AG08396 (cell line): Measurements from ENCODE around the gene GNLY.

Experiments
- DNase-seq: peaks from one replicate; pipeline ENCODE4 v3.0.0; 2012; ENCODE audit warnings: low spot score, mixed read lengths

Gene GNLY

DNA sequence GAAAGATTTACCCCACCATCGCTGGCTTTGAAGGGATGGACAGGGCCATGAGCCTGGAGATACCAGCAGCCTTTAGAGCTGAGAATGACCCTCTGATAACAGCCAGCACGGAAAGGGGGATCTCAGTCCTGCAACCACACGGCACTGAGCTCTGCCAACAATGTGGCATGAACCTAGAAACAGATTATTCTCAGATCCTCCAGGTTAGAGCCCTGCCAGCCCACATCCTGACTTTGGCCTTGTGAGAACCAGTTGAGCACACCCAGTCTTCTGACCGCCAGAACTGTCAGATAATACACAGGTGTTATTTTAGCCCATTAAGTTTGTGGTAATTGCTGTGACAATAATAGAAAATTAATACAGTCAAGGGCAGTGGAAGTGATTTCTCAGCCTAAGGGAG is 9.4 kb upstream of the GNLY start:
- no peak for DNase-seq

DNA sequence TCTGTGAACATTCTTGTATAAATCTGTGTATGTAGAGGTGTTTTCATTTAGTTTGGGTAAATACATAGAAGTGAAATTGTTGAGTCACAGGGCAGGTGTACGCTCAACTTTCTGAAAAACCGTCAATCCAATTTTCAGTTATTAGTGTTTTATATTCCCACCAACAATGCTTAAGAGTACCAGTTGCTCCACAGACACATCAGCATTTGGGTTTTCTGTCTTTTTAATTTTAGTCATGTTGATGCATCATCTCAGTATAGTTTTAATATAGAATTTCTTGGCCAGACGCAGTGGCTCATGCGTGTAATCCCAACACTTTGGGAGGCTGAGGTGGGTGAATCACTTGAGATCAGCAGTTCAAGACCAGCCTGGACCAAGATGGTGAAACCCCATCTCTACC is 3.2 kb upstream of the GNLY start:
- DNase-seq, result no peak

DNA sequence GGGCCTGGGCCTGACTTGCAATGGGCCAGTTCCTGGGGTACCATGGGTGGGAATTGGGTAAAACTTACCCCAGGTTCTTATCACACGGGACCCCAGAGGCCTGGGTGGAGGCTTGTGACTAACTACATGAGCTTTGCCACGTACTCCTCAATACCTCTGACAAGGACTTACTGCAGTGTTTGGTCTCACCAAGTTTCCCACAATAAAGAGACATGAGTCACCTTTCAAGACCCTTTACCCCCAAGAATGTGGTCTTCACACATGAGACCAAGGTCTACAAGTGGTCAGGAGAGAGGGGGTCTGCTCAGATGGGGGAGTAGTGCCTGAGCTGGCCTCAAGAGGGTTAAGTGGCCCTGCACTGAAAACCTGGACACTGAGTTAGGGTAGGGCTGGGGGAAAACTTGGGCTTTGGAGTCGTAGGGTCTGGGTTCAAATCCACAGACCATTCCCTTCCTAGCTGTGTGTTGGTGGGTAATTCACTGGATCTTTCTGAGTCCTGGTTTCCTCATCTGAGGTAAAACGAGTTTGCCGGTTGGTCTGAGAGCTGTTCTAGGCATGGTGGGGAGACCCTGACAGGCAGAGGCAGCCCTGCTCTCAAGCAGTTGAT is 2.0 kb upstream of the GNLY start:
- no peak for DNase-seq

DNA sequence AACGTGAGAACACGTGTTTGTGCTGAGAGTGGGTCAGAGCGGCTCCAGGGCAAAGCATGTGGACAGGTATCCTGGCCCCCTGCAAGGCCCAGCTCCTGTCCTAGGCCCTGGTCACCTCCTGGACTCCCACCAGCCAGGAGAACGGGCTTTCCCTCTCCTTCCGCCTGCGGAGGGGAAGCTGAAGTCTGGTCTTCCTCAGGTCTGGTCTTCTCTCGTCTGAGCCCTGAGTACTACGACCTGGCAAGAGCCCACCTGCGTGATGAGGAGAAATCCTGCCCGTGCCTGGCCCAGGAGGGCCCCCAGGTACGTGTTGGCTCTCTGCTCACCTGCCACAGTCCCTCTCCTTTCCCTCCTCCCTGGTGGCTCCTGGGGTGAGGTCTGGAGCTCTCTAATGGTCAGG is 963 bp downstream of the GNLY start:
- no peak for DNase-seq

DNA sequence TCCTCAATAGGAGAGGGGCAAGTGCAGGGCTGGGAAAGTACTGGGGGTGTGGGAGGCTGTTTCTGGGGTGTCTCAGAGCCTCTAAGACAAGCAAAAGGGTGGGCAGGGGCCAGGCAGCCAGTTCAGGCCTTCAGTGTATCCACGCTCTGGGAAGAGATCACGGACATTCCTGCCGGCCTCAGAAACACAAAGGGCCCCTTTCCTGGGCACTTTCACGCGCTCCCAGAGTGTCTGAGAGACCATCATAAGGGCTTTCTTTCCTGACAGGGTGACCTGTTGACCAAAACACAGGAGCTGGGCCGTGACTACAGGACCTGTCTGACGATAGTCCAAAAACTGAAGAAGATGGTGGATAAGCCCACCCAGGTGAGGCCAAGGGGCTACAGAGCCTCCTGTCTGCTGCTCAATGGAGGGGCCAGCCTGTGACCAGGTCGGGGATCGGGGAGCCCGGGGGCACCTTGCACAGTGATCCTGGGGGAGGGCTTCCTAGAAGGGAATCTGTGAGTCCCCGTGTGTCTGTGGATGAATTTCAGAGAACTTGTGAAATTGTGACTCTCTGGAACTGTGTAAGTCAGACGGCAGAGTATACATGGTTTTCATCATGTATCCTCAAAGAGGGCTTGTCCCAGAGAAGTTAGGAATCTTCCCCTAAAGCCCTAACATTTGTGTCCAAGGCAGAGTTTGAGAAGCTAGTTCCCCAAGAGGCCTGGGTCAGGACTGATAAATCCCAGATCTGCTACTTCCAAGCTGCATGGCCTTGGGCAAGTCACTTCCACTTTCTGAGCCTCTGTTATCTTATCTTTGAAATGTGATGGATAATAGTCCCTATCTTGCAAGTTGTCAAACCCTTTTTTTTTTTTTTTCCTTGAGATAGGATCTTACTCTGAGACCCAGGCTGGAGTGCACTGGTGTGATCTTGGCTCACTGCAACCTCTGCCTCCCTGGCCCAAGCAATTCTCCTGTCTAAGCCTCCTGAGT is 1.8 kb downstream of the GNLY start:
- DNase-seq, result no peak

DNA sequence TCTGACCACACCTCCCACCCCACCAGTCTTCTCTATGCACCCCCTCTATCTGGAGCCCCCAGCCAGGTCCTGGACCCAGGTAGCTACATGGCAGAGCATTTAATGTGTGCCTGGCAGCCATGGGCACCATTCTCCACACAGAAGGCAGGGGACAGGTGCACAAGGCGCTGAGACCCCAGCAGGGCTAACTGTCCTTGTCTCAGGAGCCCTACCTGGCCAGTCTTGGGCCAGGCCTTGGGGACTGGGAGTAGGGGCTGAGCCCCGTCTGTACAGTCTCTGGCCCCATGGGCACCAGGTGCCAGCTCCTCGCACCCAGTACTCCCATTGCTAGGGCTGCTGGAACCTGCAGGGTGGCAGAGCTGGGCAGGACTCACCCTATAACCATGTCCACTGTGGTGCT is 2.9 kb downstream of the GNLY start:
- no peak for DNase-seq

DNA sequence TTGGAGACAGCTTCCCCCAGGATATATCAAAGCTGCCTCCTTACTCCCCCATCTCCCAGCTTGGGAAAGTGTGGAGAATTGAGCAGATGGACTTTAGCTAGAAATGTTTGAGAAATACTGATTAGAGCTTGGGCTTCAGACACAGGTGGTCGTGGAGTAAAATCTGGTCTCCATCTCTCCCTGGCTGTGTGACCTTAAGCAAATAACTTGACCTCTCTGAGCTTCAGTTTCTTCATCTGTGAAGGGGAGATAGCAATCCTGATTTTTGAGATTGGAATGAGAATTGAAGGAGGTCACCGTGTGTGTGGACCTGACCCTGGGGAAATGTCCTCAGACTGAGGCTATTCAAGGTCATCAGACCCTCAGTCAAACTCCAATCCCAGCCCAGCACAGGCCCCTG is 3.6 kb downstream of the GNLY start:
- no peak for DNase-seq

DNA sequence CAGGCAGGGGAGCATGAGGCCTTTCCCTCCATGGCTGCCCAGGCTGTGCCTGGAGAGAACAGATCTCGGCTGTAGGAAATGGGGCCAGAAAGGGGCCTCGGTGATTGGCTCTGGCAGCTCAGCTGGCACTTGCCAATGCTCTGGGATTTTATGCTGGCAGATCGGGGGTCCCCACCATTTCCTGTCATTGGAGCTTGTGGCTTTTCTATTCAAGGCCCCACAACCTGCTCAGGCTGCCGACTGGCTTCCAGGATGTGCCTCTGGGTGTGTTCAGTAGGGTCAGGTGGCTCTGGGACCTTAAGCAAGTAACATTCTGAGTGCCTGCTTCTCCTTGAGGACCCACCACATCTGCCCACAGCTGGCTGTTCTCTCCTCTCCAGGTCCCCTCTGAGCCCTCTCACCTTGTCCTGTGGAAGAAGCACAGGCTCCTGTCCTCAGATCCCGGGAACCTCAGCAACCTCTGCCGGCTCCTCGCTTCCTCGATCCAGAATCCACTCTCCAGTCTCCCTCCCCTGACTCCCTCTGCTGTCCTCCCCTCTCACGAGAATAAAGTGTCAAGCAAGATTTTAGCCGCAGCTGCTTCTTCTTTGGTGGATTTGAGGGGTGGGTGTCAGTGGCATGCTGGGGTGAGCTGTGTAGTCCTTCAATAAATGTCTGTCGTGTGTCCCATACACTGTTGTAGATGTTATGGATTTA is 4.2 kb downstream of the GNLY start:
- no peak for DNase-seq

DNA sequence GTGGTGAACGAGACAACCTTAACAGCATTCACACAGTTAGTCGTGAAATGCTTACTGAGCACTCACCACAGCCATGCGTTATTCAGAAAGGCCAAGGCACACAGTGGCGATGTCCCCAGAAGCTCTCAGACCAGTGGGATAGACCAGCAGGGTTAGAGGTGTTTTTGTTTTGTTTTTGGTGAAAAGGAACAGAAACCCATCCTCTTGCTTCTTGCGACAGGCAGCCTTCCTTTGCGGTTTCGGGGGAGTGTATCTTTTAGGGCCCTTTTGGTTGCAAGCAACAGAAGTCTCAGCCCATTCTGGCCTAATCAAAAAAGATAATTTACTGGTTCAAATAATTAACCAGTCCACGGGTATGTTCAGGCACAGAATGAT is 4.7 kb downstream of the GNLY start:
- no peak for DNase-seq

DNA sequence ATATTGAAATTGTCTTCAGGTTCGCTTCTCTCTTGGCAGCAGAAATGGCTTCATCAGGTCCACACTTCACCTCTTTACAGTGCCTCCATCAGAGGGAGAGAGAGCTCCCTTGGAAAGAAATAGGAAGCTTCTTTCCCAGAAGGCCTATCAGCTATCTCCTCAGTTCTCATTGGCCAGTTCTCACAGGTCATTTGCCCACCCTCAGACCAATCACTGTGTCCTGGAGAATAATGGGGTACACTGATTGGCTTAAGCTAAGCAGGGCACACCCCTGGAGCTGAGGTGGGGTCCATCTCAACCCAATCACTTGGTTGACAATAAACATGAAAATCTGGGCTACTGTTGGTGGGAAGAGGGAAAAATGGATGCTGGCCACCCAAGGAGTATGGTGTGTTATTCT is 5.2 kb downstream of the GNLY start:
- DNase-seq, result no peak

DNA sequence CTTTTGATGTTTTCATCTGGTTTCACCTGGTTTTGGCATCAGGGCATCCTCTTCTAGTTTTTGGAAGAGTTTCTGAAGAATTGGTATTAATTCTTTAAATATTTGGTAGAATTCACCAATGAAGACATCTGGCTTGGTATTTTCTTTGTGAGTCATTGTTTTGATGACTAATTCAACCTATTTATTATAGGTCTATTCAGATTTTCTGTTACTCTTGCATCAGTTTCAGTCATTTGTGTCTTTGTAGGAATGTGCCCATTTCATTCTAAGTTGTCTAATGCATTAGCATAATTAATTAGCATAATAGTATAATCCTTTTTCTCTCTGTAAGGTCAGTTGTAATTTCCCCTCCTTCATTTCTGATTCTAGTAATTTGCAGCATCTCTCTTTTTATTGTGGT is 8.0 kb downstream of the GNLY start:
- no peak for DNase-seq

DNA sequence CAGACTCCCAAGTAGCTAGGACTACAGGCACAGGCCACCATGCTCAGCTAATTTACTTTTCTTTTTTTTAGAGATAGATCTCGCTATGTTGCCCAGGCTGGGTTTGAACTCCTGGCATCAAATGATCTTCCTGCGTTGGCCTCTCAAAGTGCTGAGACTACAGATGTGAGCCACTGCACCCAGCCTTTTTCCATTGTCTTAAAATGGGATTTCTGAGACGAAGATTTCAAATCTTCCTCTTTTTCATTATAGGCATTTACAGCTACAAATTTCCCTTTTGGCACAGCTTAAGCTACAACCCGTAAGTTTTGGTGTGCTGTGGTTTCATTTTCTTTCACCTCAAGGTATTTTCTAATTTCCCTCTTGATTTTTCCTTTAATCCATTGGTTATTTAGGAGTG is 8.6 kb downstream of the GNLY start:
- DNase-seq, result no peak

DNA sequence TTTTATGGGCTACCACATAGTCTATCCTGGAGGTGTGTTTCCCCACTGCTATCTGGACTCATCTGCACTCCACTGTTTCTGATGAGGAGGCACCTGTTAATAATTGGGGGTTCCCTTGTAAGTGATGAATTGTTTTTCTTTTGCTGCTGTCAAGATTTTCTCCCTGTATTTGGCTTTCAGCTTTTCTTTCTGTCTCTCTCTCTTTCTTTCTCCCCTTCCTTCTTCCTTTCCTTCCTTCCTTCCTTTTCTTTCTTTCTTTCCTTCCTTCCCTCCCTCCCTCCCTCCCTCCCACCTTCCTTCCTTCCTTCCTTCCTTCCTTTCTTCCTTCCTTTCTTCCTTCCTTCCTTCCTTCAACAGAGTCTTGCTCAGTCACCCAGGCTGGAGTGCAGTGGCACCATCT is 9.2 kb downstream of the GNLY start:
- no peak for DNase-seq

DNA sequence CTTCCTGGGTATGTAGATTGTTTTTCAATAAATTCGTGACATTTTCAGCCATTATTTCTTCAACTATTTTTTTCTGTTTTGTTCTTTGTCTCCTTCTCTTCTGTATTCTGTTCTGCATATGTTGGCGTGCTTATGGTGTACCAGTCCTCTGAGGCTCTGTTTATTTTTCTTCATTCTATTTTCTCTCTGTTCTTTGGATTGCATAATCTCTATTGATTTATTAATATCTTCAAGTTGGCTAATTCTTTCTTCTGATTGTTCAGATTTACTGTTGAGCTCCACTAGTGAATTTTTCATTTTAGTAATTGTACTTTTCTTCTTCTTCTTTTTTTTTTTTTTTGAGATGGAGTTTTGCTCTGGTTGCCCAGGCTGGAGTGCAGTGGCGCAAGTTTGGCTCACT is 9.9 kb downstream of the GNLY start:
- no peak for DNase-seq

DNA sequence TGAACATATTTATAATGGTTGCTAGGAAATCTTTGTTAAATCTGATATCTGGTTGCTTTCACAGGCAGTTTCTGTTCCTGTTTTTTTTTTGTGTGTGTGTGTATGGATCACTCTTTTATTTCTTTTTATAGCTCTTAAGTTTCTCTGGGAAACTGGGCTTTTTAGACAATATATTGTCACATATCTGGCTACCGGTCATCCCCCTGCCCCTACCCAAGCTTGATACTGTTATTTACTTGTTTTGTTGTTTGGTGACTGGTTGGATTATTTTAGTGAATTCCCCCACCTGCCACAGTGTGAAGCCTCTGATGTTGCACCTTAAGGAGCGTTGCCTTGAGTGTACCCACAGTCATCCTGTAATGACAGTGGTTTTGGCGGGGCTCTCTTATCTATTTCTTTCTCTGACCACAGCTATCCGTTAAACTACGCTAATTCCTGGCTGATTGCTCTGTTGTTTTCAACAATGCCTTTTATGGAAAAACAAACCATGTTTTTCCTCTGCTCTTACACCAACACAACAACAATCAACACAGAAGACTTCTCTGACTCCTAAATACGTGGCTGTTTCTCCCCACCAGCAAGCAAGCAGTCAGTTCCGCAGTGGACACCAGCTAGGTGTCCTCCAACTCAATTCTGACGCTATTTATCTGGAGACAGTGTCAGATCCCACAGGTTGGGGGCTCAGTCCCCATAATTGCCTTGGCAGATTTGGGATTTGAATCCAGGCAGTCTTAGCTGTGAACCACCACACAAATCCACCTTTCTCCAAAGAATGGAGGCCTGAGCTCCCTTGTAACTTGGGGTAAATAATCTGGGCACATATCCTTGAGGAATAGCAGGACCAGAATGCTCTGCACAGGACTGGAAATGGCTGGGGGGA is 10.9 kb downstream of the GNLY start:
- DNase-seq, result no peak

DNA sequence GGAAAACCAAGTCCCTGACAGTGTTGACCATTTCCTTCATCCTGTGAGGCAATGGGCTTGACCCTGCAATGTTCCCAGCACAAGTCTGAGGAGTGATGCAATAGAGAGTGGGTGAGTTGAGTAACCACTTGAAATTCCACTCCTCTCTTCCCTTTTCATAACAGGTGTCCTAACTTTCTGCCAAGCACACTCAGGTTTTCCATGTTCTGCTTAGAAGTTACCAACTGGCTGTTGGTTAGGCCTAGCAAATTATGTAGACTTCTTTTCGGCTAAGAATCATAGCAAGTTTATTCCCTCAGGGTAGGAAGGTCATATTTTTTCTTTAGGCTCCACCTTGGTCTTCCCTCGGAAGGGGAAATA is 11.5 kb downstream of the GNLY start:
- peak; percentile 81 for DNase-seq

DNA sequence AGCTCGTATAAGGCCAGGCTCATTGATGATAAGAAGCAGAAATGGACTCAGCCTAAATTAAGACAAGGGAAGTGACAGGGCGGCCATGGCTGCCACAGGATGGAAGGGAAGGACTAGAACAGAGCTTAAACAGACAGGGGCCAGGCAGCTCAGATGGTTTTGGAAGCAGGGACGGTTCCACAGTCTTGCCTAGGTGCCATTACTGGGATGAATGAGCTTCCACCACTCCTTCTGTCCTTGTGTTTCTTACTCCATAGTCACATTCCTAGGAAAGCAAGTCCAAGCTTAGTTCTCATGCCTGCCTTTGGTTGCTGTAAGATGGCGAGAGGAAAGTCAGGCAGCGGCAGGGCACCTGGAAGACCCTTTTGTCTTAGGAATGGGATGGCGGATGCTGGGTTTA is 11.9 kb downstream of the GNLY start:
- DNase-seq, result no peak

DNA sequence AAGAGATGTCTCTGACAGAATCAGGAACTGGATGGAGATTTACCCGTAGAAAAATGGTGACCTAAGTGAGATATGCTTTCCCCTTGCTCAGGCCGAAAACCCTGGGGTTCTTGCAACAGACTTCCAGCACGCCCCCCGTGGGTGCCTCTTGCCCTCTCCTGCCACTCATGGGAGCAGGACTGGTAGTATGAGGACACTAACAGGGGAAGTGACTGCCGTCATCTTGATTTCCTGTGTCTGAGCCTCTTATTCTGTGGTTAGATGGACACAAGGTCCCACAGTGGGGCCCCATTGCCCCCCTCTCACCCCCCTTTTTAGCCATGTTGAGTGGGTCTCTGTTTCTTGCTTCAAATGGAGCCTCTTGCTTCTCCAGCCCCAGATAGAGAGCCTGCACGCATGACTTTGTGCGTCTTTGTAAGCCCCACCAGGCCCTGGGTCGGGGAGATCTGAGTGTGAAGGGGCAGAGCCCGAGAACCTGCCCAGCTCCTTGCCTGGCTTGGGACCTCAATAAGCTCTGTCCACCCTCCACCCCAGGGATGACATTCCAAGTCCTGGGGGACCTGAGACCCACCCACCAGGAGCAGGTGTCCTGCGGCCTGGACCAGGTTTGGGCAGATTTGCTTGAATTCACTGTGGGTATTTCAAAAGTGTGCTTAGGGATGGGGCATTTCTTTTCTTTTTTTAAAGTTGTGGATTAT is 12.6 kb downstream of the GNLY start:
- no peak for DNase-seq

DNA sequence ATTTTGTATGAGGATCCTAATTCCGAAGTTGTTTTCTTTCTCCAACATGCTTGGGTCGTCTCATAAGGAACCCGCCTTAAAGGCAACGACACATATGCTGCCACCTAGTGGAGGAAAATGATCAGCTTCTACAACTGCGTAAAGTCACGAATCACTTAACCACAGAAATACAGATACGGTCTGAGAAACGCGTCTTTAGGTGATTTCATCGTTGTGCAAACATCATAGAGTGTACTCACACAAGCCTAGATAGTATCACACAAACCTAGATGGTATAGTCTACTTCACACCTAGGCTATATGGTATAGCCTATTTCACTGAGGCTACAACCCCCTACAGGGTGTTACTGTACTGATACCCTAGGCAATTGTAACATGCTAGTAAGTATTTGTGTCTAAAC is 13.1 kb downstream of the GNLY start:
- DNase-seq, result peak; percentile 73

DNA sequence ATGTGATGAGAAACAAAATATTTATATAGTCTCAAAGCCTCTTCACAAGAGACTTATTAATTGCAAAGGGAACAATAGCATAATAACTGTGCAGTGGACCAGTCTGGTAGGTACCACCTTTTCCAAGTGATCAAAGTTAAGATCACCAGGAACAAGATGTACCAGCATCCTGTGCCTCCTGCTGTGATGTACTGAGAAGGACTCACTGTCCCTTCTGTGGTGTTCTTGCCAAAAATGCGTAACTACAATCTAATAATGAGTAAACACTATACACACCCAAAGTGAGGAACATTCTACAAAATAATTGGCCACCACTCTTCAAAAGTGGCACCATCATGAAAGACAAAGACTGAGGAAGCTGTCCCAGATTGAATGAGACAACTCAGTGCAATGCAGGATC is 14.5 kb downstream of the GNLY start:
- DNase-seq, result no peak

DNA sequence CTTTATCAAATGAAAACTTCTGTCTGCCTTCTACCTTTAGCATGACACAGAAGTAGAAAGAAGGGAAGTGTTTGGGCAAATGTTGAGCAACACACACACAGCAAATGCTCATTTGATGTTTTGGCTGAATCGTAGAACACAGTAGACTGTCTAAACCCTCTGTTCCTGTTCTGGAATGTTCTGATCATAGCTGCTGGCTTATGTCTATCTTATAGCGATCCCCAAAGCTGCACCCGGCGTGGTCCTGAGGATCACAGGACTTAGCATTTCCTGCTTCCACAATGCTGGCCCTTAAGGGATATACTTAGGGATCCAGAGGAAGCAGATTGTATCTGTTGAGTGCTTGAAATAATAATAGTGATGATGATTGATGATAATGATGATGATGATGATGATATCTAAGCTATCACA is 15.2 kb downstream of the GNLY start:
- DNase-seq, result no peak
